GM12872 (cell line): ENCODE data around the gene EPB41L4B.

Experiments
- TF ChIP-seq, protein P1 (sequence below): IDR thresholded peaks from 3 replicates; pipeline ENCODE4 v1.5.1; 2011; ENCODE audit warnings: low read depth, mild to moderate bottlenecking, low read length, moderate library complexity; ENCODE audit not compliant: insufficient read depth

Gene EPB41L4B

GRCh38 chr9:109346904-109347303 is 26.0 kb upstream of the EPB41L4B start:
- TF ChIP-seq, protein P1, sequence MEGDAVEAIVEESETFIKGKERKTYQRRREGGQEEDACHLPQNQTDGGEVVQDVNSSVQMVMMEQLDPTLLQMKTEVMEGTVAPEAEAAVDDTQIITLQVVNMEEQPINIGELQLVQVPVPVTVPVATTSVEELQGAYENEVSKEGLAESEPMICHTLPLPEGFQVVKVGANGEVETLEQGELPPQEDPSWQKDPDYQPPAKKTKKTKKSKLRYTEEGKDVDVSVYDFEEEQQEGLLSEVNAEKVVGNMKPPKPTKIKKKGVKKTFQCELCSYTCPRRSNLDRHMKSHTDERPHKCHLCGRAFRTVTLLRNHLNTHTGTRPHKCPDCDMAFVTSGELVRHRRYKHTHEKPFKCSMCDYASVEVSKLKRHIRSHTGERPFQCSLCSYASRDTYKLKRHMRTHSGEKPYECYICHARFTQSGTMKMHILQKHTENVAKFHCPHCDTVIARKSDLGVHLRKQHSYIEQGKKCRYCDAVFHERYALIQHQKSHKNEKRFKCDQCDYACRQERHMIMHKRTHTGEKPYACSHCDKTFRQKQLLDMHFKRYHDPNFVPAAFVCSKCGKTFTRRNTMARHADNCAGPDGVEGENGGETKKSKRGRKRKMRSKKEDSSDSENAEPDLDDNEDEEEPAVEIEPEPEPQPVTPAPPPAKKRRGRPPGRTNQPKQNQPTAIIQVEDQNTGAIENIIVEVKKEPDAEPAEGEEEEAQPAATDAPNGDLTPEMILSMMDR: no peak

DNA sequence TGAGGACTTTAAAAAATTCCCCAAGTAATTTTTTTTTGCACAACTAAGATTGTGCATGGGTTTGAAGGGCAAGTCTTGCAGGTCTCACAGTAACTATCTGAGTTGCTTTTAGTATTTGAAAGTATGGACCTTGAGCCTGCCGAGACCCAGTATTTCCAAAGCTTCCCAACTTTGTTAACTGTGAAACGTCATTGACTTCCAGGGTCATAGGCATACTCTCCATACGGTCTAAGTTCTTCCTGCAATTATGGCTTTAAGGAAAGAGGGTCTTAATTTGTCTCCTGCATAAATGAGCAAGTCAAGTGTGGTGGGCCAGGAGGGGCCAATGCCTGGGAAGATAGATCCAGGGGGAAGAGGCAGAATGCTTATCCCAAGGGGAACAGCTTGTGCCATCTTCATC is 24.0 kb upstream of the EPB41L4B start:
- TF ChIP-seq, protein P1: no peak

- TF ChIP-seq, protein P1: no peak
Measured at GRCh38 chr9:109342878-109343277, 22.0 kb upstream of the EPB41L4B start.

GRCh38 chr9:109341561-109341960 is 20.7 kb upstream of the EPB41L4B start:
- TF ChIP-seq, protein P1: no peak

DNA sequence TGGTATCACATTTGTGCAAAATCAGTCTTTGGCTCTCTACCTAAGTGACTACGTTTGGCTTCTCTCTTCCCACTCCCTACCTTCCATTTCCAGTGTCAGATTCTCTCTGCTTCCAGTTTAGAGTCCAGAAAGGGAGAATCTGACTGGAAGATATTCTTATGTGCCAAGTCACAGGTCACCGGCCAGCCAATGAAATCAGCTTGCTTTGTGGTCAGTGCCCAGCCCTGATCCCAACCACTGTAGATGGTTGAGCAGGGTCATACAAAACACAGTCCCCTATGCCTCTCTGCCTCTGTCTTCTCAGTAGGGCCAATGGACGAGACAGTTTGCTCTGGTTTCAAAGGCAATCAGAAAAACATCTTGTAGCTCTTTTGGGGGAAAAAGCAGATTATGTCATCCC is 15.6 kb upstream of the EPB41L4B start:
- TF ChIP-seq, protein P1: no peak

- TF ChIP-seq, protein P1: no peak
Measured at GRCh38 chr9:109335929-109336328, 15.1 kb upstream of the EPB41L4B start.

GRCh38 chr9:109335121-109335520 is 14.3 kb upstream of the EPB41L4B start:
- TF ChIP-seq, protein P1: no peak

- TF ChIP-seq, protein P1: no peak
Measured at GRCh38 chr9:109331353-109331752, 10.5 kb upstream of the EPB41L4B start.
